GM23338 (cell line): ENCODE data around the gene MTOR. TPM values are rescaled to one million over a fixed set of nuclear protein-coding genes. Genes with fewer than 3 reads are reported as not detected.

Experiments
- ATAC-seq: fragments of 200-7000 bp; cut with Tn5 transposase; 3 replicates; pipeline ENCODE4 v1.9.1; 2020
- DNase-seq: peaks from one replicate; pipeline ENCODE4 v3.0.0-alpha.2; 2015; ENCODE audit warnings: low spot score
- H2AFZ ChIP-seq: fragments of 200-600 bp; sonication (generic); 2 replicates; pipeline ENCODE4 v1.8.0; 2016; ENCODE audit warnings: antibody characterized with exemption, mild to moderate bottlenecking, moderate library complexity
- H3F3A ChIP-seq: fragments of 200-600 bp; sonication (generic); replicated peaks from 2 replicates; pipeline ENCODE4 v1.8.0; 2017; ENCODE audit warnings: antibody characterized with exemption, mixed run types, low read depth
- H3K27ac ChIP-seq: fragments of 200-600 bp; sonication (generic); 2 replicates; pipeline ENCODE4 v1.6.1; 2016; ENCODE audit warnings: low read depth
- H3K27me3 ChIP-seq: fragments of 200-600 bp; sonication (generic); 2 replicates; pipeline ENCODE4 v1.8.0; 2016; ENCODE audit warnings: mild to moderate bottlenecking, mixed run types, moderate library complexity; ENCODE audit not compliant: insufficient read depth
- H3K36me3 ChIP-seq: fragments of 200-600 bp; sonication (generic); 2 replicates; pipeline ENCODE4 v1.8.0; 2016; ENCODE audit warnings: mild to moderate bottlenecking; ENCODE audit not compliant: insufficient read depth
- H3K4me1 ChIP-seq: fragments of 200-600 bp; sonication (generic); 2 replicates; pipeline ENCODE4 v1.8.0; 2016; ENCODE audit warnings: mild to moderate bottlenecking, moderate library complexity; ENCODE audit not compliant: insufficient read depth
- H3K4me2 ChIP-seq: fragments of 200-600 bp; sonication (generic); 2 replicates; pipeline ENCODE4 v1.7.1; 2017; ENCODE audit warnings: mixed run types
- H3K4me3 ChIP-seq: fragments of 200-600 bp; sonication (generic); 2 replicates; pipeline ENCODE4 v1.6.1; 2016; ENCODE audit warnings: mixed run types
- H3K79me2 ChIP-seq: fragments of 200-600 bp; sonication (generic); replicated peaks from 2 replicates; pipeline ENCODE4 v1.8.0; 2017; ENCODE audit warnings: mild to moderate bottlenecking; ENCODE audit not compliant: insufficient read depth
- H3K9me2 ChIP-seq: fragments of 200-600 bp; sonication (generic); 2 replicates; pipeline ENCODE4 v1.8.0; 2017; ENCODE audit not compliant: insufficient read depth
- H4K20me1 ChIP-seq: fragments of 200-600 bp; sonication (generic); replicated peaks from 2 replicates; pipeline ENCODE4 v1.8.0; 2017; ENCODE audit warnings: mild to moderate bottlenecking; ENCODE audit not compliant: insufficient read depth
- H3K27ac Mint-ChIP-seq: 2 replicates; pipeline ENCODE4 v1.8.0; 2020; ENCODE audit warnings: inconsistent platforms, mild to moderate bottlenecking, moderate library complexity, mixed read lengths
- H3K27me3 Mint-ChIP-seq: 3 replicates; pipeline ENCODE4 v1.8.0; 2022; ENCODE audit warnings: low read depth, mild to moderate bottlenecking, moderate library complexity, mixed read lengths, inconsistent platforms; ENCODE audit not compliant: insufficient read depth, poor library complexity
- H3K36me3 Mint-ChIP-seq: 3 replicates; pipeline ENCODE4 v1.8.0; 2021; ENCODE audit warnings: low read depth, mild to moderate bottlenecking, inconsistent platforms, moderate library complexity, mixed read lengths
- H3K4me1 Mint-ChIP-seq: 3 replicates; pipeline ENCODE4 v1.8.0; 2020; ENCODE audit warnings: mild to moderate bottlenecking, inconsistent platforms, mixed read lengths
- H3K4me3 Mint-ChIP-seq: 3 replicates; pipeline ENCODE4 v1.8.0; 2021; ENCODE audit warnings: moderate library complexity, mild to moderate bottlenecking, inconsistent platforms, mixed read lengths
- H3K9me3 Mint-ChIP-seq: 3 replicates; pipeline ENCODE4 v1.8.0; 2020; ENCODE audit warnings: moderate library complexity, mild to moderate bottlenecking, inconsistent platforms, mixed read lengths
- CREB1 ChIP-seq: fragments of 250-450 bp; sonication (Bioruptor Pico); IDR thresholded peaks from 2 replicates; pipeline ENCODE4 v1.5.0; 2020; ENCODE audit warnings: low read depth, mild to moderate bottlenecking, moderate library complexity
- EZH2 ChIP-seq: fragments of 200-600 bp; sonication (generic); IDR thresholded peaks from one replicate; pipeline ENCODE4 v1.8.0; 2017; ENCODE audit warnings: antibody characterized with exemption, mild to moderate bottlenecking, low read depth; ENCODE audit not compliant: unreplicated experiment
- EZH2phosphoT487 ChIP-seq: fragments of 200-600 bp; sonication (generic); IDR thresholded peaks from one replicate; pipeline ENCODE4 v1.8.1; 2018; ENCODE audit warnings: antibody characterized with exemption; ENCODE audit not compliant: unreplicated experiment
- JUNB ChIP-seq: IDR thresholded peaks from one replicate; pipeline ENCODE4 v1.6.1; 2016; ENCODE audit warnings: antibody characterized with exemption; ENCODE audit not compliant: unreplicated experiment
- STAT1 ChIP-seq: IDR thresholded peaks from one replicate; pipeline ENCODE4 v1.6.1; 2016; ENCODE audit warnings: antibody characterized with exemption; ENCODE audit not compliant: unreplicated experiment
- ZNF331 ChIP-seq: fragments of 250-450 bp; sonication (Bioruptor Pico); IDR thresholded peaks from 2 replicates; pipeline ENCODE4 v1.5.0; 2020; ENCODE audit warnings: low read depth, mild to moderate bottlenecking, moderate library complexity
- polyA plus RNA-seq: library from polyadenylated mRNA; unstranded; fragments of >200 nt; fragmentation: Nextera tagmentation; extraction: Ambion mirVana; gene quantifications from 2 replicates; pipeline ENCODE4 v1.2.1, GENCODE V29; 2016
- total RNA-seq: library from RNA; depleted of rRNA; stranded (reverse); fragments of >200 nt; shearing (Covaris generic); gene quantifications from 2 replicates; pipeline ENCODE4 v1.2.3, GENCODE V29; 2014
- TF ChIP-seq, protein P1 (sequence below): fragments of 250-450 bp; sonication (Bioruptor Pico); IDR thresholded peaks from 2 replicates; pipeline ENCODE4 v1.5.0; 2020; ENCODE audit warnings: mild to moderate bottlenecking, moderate library complexity
- TF ChIP-seq, protein P2 (sequence below): IDR thresholded peaks from one replicate; pipeline ENCODE4 v1.6.1; 2018; ENCODE audit warnings: antibody characterized with exemption; ENCODE audit not compliant: unreplicated experiment
- TF ChIP-seq, protein P3 (sequence below): IDR thresholded peaks from 2 replicates; pipeline ENCODE4 v1.6.1; 2016; ENCODE audit warnings: antibody characterized with exemption

The MTOR gene
- total and polyA plus RNA-seq, 2 experiments from 2014 or later, result 22.8 to 98.0 TPM

- Histone ChIP-seq H3K4me1 (peaks cover 9% of the 10 kb centered on the region; the same call in 1 of the 2 replicates), H3K27ac (no peak overlapping the region), H3K4me3 (peak overlapping the region; percentile 92), H3K36me3 (peaks cover 4% of the 10 kb centered on the region; the same call in 1 of the 2 replicates), H3K27me3 (no peaks in the 10 kb centered on the region), H4K20me1 (peaks cover 3% of the 10 kb centered on the region), H2AFZ (no peak overlapping the region; the same call in 1 of the 2 replicates), H3F3A (peaks cover 40% of the 10 kb centered on the region), H3K9me2 (no peaks in the 10 kb centered on the region), H3K4me2 (peak overlapping the region; percentile 89), H3K79me2 (peaks cover 27% of the 10 kb centered on the region)
- TF ChIP-seq CREB1 (CRISPR knock-in tag) (0 out of 2 replicates have a peak, but pooled peaks have one; percentile 13), JUNB (no peak)
- Mint-ChIP-seq H3K27ac (peak overlapping the region; percentile 92), H3K4me3 (peak overlapping the region; percentile 99), H3K36me3 (peaks cover 58% of the 10 kb centered on the region), H3K9me3 (no peaks in the 10 kb centered on the region; the same call in 2 of the 3 replicates), H3K27me3 (peaks cover 12% of the 10 kb centered on the region), H3K4me1 (peaks cover 17% of the 10 kb centered on the region)
- peak; percentile 52 for DNase-seq
- peak; percentile 7 for ATAC-seq
Observed at GRCh38 chr1:11059155-11059967, 203.0 kb downstream of the MTOR start.

- H3K79me2 ChIP-seq, result peaks cover 27% of the 10 kb centered on the region
- Mint-ChIP-seq H3K36me3 (peaks cover 55% of the 10 kb centered on the region), H3K9me3 (no peaks in the 10 kb centered on the region; the same call in 2 of the 3 replicates), H3K4me1 (peaks cover 17% of the 10 kb centered on the region), H3K27ac (peak overlapping the region; percentile 92), H3K4me3 (peak overlapping the region; percentile 99), H3K27me3 (peaks cover 12% of the 10 kb centered on the region)
- DNase-seq (no peak), ATAC-seq (no peak)
- H3K4me2 ChIP-seq, result peak overlapping the region; percentile 89
- no peak overlapping the region for H3K27ac ChIP-seq
- no peak overlapping the region for H2AFZ ChIP-seq
- H3F3A ChIP-seq, result peaks cover 44% of the 10 kb centered on the region
- H3K9me2 ChIP-seq, result no peaks in the 10 kb centered on the region
- H4K20me1 ChIP-seq, result peaks cover 3% of the 10 kb centered on the region
- peak overlapping the region; percentile 92 for H3K4me3 ChIP-seq
- H3K36me3 ChIP-seq, result peaks cover 4% of the 10 kb centered on the region; the same call in 1 of the 2 replicates
- H3K4me1 ChIP-seq, result peaks cover 9% of the 10 kb centered on the region; the same call in 1 of the 2 replicates
- H3K27me3 ChIP-seq, result no peaks in the 10 kb centered on the region
- TF ChIP-seq, protein P1, sequence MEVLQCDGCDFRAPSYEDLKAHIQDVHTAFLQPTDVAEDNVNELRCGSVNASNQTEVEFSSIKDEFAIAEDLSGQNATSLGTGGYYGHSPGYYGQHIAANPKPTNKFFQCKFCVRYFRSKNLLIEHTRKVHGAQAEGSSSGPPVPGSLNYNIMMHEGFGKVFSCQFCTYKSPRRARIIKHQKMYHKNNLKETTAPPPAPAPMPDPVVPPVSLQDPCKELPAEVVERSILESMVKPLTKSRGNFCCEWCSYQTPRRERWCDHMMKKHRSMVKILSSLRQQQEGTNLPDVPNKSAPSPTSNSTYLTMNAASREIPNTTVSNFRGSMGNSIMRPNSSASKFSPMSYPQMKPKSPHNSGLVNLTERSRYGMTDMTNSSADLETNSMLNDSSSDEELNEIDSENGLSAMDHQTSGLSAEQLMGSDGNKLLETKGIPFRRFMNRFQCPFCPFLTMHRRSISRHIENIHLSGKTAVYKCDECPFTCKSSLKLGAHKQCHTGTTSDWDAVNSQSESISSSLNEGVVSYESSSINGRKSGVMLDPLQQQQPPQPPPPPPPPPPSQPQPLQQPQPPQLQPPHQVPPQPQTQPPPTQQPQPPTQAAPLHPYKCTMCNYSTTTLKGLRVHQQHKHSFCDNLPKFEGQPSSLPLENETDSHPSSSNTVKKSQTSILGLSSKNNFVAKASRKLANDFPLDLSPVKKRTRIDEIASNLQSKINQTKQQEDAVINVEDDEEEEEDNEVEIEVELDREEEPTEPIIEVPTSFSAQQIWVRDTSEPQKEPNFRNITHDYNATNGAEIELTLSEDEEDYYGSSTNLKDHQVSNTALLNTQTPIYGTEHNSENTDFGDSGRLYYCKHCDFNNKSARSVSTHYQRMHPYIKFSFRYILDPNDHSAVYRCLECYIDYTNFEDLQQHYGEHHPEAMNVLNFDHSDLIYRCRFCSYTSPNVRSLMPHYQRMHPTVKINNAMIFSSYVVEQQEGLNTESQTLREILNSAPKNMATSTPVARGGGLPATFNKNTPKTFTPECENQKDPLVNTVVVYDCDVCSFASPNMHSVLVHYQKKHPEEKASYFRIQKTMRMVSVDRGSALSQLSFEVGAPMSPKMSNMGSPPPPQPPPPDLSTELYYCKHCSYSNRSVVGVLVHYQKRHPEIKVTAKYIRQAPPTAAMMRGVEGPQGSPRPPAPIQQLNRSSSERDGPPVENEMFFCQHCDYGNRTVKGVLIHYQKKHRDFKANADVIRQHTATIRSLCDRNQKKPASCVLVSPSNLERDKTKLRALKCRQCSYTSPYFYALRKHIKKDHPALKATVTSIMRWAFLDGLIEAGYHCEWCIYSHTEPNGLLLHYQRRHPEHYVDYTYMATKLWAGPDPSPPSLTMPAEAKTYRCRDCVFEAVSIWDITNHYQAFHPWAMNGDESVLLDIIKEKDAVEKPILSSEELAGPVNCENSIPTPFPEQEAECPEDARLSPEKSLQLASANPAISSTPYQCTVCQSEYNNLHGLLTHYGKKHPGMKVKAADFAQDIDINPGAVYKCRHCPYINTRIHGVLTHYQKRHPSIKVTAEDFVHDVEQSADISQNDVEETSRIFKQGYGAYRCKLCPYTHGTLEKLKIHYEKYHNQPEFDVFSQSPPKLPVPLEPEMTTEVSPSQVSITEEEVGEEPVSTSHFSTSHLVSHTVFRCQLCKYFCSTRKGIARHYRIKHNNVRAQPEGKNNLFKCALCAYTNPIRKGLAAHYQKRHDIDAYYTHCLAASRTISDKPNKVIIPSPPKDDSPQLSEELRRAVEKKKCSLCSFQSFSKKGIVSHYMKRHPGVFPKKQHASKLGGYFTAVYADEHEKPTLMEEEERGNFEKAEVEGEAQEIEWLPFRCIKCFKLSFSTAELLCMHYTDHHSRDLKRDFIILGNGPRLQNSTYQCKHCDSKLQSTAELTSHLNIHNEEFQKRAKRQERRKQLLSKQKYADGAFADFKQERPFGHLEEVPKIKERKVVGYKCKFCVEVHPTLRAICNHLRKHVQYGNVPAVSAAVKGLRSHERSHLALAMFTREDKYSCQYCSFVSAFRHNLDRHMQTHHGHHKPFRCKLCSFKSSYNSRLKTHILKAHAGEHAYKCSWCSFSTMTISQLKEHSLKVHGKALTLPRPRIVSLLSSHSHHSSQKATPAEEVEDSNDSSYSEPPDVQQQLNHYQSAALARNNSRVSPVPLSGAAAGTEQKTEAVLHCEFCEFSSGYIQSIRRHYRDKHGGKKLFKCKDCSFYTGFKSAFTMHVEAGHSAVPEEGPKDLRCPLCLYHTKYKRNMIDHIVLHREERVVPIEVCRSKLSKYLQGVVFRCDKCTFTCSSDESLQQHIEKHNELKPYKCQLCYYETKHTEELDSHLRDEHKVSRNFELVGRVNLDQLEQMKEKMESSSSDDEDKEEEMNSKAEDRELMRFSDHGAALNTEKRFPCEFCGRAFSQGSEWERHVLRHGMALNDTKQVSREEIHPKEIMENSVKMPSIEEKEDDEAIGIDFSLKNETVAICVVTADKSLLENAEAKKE, result no peak
- TF ChIP-seq STAT1 (no peak), EZH2 (no peak), ZNF331 (CRISPR knock-in tag) (no peak), EZH2phosphoT487 (no peak)
- TF ChIP-seq, protein P2, sequence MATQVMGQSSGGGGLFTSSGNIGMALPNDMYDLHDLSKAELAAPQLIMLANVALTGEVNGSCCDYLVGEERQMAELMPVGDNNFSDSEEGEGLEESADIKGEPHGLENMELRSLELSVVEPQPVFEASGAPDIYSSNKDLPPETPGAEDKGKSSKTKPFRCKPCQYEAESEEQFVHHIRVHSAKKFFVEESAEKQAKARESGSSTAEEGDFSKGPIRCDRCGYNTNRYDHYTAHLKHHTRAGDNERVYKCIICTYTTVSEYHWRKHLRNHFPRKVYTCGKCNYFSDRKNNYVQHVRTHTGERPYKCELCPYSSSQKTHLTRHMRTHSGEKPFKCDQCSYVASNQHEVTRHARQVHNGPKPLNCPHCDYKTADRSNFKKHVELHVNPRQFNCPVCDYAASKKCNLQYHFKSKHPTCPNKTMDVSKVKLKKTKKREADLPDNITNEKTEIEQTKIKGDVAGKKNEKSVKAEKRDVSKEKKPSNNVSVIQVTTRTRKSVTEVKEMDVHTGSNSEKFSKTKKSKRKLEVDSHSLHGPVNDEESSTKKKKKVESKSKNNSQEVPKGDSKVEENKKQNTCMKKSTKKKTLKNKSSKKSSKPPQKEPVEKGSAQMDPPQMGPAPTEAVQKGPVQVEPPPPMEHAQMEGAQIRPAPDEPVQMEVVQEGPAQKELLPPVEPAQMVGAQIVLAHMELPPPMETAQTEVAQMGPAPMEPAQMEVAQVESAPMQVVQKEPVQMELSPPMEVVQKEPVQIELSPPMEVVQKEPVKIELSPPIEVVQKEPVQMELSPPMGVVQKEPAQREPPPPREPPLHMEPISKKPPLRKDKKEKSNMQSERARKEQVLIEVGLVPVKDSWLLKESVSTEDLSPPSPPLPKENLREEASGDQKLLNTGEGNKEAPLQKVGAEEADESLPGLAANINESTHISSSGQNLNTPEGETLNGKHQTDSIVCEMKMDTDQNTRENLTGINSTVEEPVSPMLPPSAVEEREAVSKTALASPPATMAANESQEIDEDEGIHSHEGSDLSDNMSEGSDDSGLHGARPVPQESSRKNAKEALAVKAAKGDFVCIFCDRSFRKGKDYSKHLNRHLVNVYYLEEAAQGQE, result no peak
- TF ChIP-seq, protein P3, sequence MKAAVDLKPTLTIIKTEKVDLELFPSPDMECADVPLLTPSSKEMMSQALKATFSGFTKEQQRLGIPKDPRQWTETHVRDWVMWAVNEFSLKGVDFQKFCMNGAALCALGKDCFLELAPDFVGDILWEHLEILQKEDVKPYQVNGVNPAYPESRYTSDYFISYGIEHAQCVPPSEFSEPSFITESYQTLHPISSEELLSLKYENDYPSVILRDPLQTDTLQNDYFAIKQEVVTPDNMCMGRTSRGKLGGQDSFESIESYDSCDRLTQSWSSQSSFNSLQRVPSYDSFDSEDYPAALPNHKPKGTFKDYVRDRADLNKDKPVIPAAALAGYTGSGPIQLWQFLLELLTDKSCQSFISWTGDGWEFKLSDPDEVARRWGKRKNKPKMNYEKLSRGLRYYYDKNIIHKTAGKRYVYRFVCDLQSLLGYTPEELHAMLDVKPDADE, result no peak
Observed at GRCh38 chr1:11058595-11059154, 203.7 kb downstream of the MTOR start.
